Renal cortex interstitium (tissue), 11 donors: ENCODE data around the gene MRPS18B. TPM values are rescaled to one million over a fixed set of nuclear protein-coding genes. Genes with fewer than 3 reads are reported as not detected.
"Not testable (repeated sequence)": the region's sequence is repeated elsewhere in the genome, so short reads cannot be mapped to it uniquely, and the experiment has no call there.

Experiments used
- DNase-seq, 11 donors: peaks; one replicate each; pipeline ENCODE4 v3.0.0-alpha.2; 2013; ENCODE audit warnings: low read depth in 9 of 11, low spot score in 4 of 11; ENCODE audit errors: extremely low read depth in 1 of 11
- polyA plus RNA-seq, 3 donors: library from polyadenylated mRNA; unstranded; fragments of 120-200 nt; gene quantifications; one replicate each; pipeline ENCODE4 v1.2.1, GENCODE V29; 2013; ENCODE audit not compliant: insufficient read length in 3 of 3

The MRPS18B gene
- polyA plus RNA-seq, 3 donors, result 60.6 to 67.9 (median 62.2) TPM

DNA sequence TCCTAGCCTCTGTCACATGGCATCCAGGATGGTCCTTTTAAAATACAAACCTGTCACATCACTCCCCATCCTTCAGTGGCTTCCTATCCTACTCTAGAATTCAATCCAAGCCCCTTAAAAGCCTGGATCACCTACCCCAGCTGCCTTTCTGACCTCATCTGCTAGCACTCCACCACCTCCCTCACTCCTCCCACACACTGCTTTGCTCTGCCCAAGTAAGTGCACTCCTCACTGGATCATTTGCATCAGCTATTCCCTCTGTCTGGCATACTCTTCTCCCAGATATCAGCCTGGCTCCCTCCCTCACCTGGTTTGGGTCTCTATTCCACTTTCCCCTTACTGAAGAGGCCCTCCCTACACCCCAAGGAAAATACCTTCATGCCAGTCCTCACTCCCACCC lies 39.8 kb downstream of the MRPS18B start:
- peak in 1 of 11 donors; percentile 23 for DNase-seq

DNA sequence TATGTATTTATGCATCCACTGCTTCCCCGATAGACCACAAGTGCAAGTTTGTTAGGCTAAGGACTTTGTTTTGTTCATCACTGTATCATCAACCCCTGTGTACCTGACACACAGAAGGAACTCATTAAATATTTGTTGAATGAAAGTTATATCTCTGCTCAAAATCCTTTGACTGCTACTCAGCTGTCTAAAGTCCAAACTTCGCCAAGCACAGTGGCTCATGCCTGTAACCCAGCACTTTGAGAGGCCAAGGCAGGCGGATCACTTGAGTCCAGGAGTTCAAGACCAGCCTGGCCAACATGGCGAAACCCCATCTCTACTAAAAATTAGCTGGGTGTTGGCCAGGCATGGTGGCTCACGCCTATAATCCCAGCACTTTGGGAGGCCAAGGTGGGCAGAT lies 40.3 kb downstream of the MRPS18B start:
- DNase-seq, result not testable (repeated sequence)

GRCh38 chr6:30664994-30665767 lies 47.5 kb downstream of the MRPS18B start:
- no peak for DNase-seq

- not testable (repeated sequence) for DNase-seq
Observed at GRCh38 chr6:30666300-30666699, 48.7 kb downstream of the MRPS18B start.

GRCh38 chr6:30670760-30671527 lies 53.3 kb downstream of the MRPS18B start:
- DNase-seq, result no peak

GRCh38 chr6:30672445-30673253 lies 55.0 kb downstream of the MRPS18B start, which contains the start of gene DHX16:
TSS of gene DHX16 (minus strand) at chr6:30673006. CDS start at chr6:30672841, 165 bp downstream.
- DNase-seq, result peak; percentile 95 to 98 (median 97)

Other genes starting within 250 kb of the MRPS18B start
- 100 to 1,000 TPM in 2 of 3 donors, 10 to 100 TPM in 1; 93.8 to 126 (median 103) TPM for gene HLA-E, start 128.3 kb upstream of the MRPS18B start, polyA plus RNA-seq
- gene GNL1, start 61.4 kb upstream of the MRPS18B start, polyA plus RNA-seq, result 100 to 1,000 TPM in 1 of 3 donors, 10 to 100 TPM in 2; 85.3 to 112 (median 98.3) TPM
- 10 to 100 TPM; 30.2 to 36.8 (median 32.0) TPM for gene PRR3, start 60.5 kb upstream of the MRPS18B start, polyA plus RNA-seq
- 10 to 100 TPM; 68.1 to 74.4 (median 72.5) TPM for gene ABCF1, start 46.4 kb upstream of the MRPS18B start, polyA plus RNA-seq
- 10 to 100 TPM; 49.1 to 56.9 (median 50.0) TPM for gene PPP1R10, start 597 bp upstream of the MRPS18B start, polyA plus RNA-seq
- 10 to 100 TPM; 39.9 to 60.5 (median 43.3) TPM for gene ATAT1, start 9.0 kb downstream of the MRPS18B start, polyA plus RNA-seq
- 10 to 100 TPM; 18.2 to 29.8 (median 18.6) TPM for gene C6orf136, start 29.3 kb downstream of the MRPS18B start, polyA plus RNA-seq
- gene DHX16, start 55.2 kb downstream of the MRPS18B start, polyA plus RNA-seq, result 10 to 100 TPM; 46.2 to 51.0 (median 50.7) TPM
- gene PPP1R18, start 68.8 kb downstream of the MRPS18B start, polyA plus RNA-seq, result 10 to 100 TPM; 29.8 to 43.1 (median 34.2) TPM
- gene NRM, start 73.1 kb downstream of the MRPS18B start, polyA plus RNA-seq, result 10 to 100 TPM; 34.1 to 43.5 (median 35.2) TPM
- 10 to 100 TPM; 46.4 to 51.0 (median 48.0) TPM for gene MDC1, start 99.4 kb downstream of the MRPS18B start, polyA plus RNA-seq
- gene TUBB, start 102.5 kb downstream of the MRPS18B start, polyA plus RNA-seq, result 1,000 to 10,000 TPM; 1,054 to 1,337 (median 1,265) TPM
- gene FLOT1, start 124.8 kb downstream of the MRPS18B start, polyA plus RNA-seq, result 100 to 1,000 TPM; 134 to 139 (median 138) TPM
- 10 to 100 TPM; 18.3 to 29.0 (median 20.2) TPM for gene IER3, start 126.7 kb downstream of the MRPS18B start, polyA plus RNA-seq